Inflammatory macrophage (primary cell): ENCODE measurements around the gene LRP5.

Experiments used
- DNase-seq, 2 donors: peaks; one replicate each; pipeline ENCODE4 v3.0.0-alpha.2; 2020 to 2022

The LRP5 gene

GRCh38 chr11:68309621-68310185 lies 2.7 kb upstream of the LRP5 start:
- DNase-seq = no peak

- DNase-seq = peak; percentile 43 to 68
These were observed 953 bp upstream of the LRP5 start for GRCh38 chr11:68311160-68312116.

- no peak for DNase-seq
These were observed 586 bp downstream of the LRP5 start for GRCh38 chr11:68312780-68313573.

- DNase-seq = no peak
These were observed 1.3 kb downstream of the LRP5 start for GRCh38 chr11:68313574-68314202.

GRCh38 chr11:68314203-68315170 lies 2.1 kb downstream of the LRP5 start:
- no peak for DNase-seq

- DNase-seq = no peak
These were observed 3.0 kb downstream of the LRP5 start for GRCh38 chr11:68315171-68315920.

GRCh38 chr11:68317147-68317785 lies 4.9 kb downstream of the LRP5 start:
- no peak for DNase-seq

GRCh38 chr11:68321293-68322051 lies 9.1 kb downstream of the LRP5 start:
- no peak for DNase-seq

GRCh38 chr11:68322052-68322430 lies 9.7 kb downstream of the LRP5 start:
- DNase-seq = no peak

GRCh38 chr11:68324241-68324640 lies 11.8 kb downstream of the LRP5 start:
- DNase-seq = no peak

GRCh38 chr11:68324695-68325094 lies 12.3 kb downstream of the LRP5 start:
- no peak for DNase-seq

- DNase-seq = no peak
These were observed 13.0 kb downstream of the LRP5 start for GRCh38 chr11:68325183-68325906.

- DNase-seq = no peak
These were observed 13.5 kb downstream of the LRP5 start for GRCh38 chr11:68325907-68326220.

GRCh38 chr11:68326334-68327215 lies 14.2 kb downstream of the LRP5 start:
- no peak for DNase-seq

GRCh38 chr11:68327586-68328370 lies 15.4 kb downstream of the LRP5 start:
- no peak for DNase-seq

- peak; percentile 31 to 55 for DNase-seq
These were observed 16.1 kb downstream of the LRP5 start for GRCh38 chr11:68328374-68329091.
